Measurements from ENCODE around the gene TAF4.

- TF ChIP-seq CTCF (IDR thresholded peaks at IDR 0.05) (no peak), POLR2A (IDR thresholded peaks at IDR 0.05) (no peak)
Observed at GRCh38 chr20:62058941-62059340, 6.7 kb downstream of the TAF4 start.

All from testis (tissue), 2 donors.